ENCODE measurements around the gene PATJ. TPM values are rescaled to one million over a fixed set of nuclear protein-coding genes. Genes with fewer than 3 reads are reported as not detected.

PATJ gene
- polyA plus RNA-seq, 4 donors = 39.4 to 44.0 (median 39.8) TPM

GRCh38 chr1:62227496-62227895, 485.2 kb downstream of the PATJ start:
- no peak for DNase-seq (ENCODE audit: low read depth in 4 of 4, low spot score in 3 of 4)

Other genes with a start within 250 kb of the PATJ start
- gene TM2D1, start 17.3 kb upstream of the PATJ start, polyA plus RNA-seq (ENCODE audit: insufficient read length in 4 of 4) = 10 to 100 TPM; 75.3 to 87.9 (median 81.5) TPM